Measurements from ENCODE around the gene WT1. TPM values are rescaled to one million over a fixed set of nuclear protein-coding genes. Genes with fewer than 3 reads are reported as not detected.

Gene WT1
- total and polyA plus RNA-seq, 10 of the 15 experiments (the other 5 are each of a cell fraction or from before 2014, with no cell fraction given) = 0.07 to 0.37 (median 0.08) TPM; not detected in 7

DNA sequence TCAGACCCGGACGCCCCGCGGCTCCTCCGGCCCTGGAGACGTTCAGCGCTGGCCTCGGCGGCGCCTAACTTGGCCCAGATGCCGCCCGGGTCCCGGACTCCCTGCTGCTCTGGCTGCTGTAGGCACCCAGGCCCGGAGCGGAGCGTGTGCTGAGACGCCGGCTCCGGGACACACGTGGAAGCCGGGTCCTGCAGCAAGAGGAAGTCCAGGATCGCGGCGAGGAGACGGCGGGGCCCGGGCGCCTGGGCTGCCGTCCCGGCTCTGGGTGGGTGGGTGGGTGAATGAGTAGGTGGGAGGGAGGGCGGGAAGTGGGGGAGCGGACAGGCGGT, 223 bp downstream of the WT1 start:
- Histone ChIP-seq H3K27me3 (replicated peaks in 1 of 2; ENCODE audit: control insufficient read depth in 2 of 2, insufficient read depth in 2 of 2, low read length in 1 of 2) (peaks cover 20 to 28% of the 10 kb centered on the region in 2 experiments), H3K9me3 (replicated peaks; ENCODE audit: control insufficient read depth, insufficient read depth, low read length) (no peaks in the 10 kb centered on the region; the same call in 2 of the 3 replicates), H3K79me2 (ENCODE audit: control insufficient read depth, insufficient read depth, low read length) (no peaks in the 10 kb centered on the region), H3K36me3 (ENCODE audit: control insufficient read depth in 2 of 2, insufficient read depth in 2 of 2, low read length in 1 of 2) (no peaks in the 10 kb centered on the region), H3K4me3 (no peak overlapping the region), H3K27ac (ENCODE audit: control insufficient read depth, insufficient read depth) (no peak overlapping the region), H3K4me2 (ENCODE audit: control insufficient read depth, insufficient read depth) (no peak overlapping the region), H2AFZ (ENCODE audit: control insufficient read depth, low read depth, low read length) (no peak overlapping the region), H4K20me1 (ENCODE audit: control insufficient read depth, insufficient read depth) (no peaks in the 10 kb centered on the region), H3K4me1 (ENCODE audit: control insufficient read depth, insufficient read depth, low read length) (no peaks in the 10 kb centered on the region), H3K9ac (ENCODE audit: control insufficient read depth, insufficient read depth, low read length) (no peak overlapping the region)
- POLR2A ChIA-PET = no interaction called here
- RAD21 ChIA-PET (ENCODE audit: unreplicated experiment) = no interaction called here
- BruUV-seq (replicated peaks) = no TSS peak
- DNase-seq (ENCODE audit: low read depth, low spot score) (no peak), ATAC-seq (no peak), FAIRE-seq (no peak)
- CTCF ChIA-PET = no interaction called here
- SMC1A ChIA-PET (ENCODE audit: uncharacterized antibody, unreplicated experiment) = no interaction called here
- WGBS (ENCODE audit: insufficient coverage, insufficient replicate concordance, low lambda C conversion rate, missing lambda C conversion rate) = 25% methylated on average over 21 of the region's 33 CpGs
- TF ChIP-seq SRF (IDR thresholded peaks at IDR 0.05; ENCODE audit: low read depth in 2 of 2, low read length in 2 of 2) (no peak), SUZ12 (IDR thresholded peaks at IDR 0.05; ENCODE audit: unreplicated experiment) (no peak), STAT3 (IDR thresholded peaks at IDR 0.05; ENCODE audit: low read depth, low read length) (no peak), SMAD5 (IDR thresholded peaks at IDR 0.05; ENCODE audit: low read depth) (no peak), ZSCAN29 (IDR thresholded peaks at IDR 0.05) (no peak), STAT1 (conservative IDR thresholded peaks at IDR 0.05) (no peak), ESRRA (IDR thresholded peaks at IDR 0.05; ENCODE audit: low read length) (no peak), FOXM1 (IDR thresholded peaks at IDR 0.05; ENCODE audit: low read depth, low read length) (no peak)
- TF ChIP-seq, protein P1, sequence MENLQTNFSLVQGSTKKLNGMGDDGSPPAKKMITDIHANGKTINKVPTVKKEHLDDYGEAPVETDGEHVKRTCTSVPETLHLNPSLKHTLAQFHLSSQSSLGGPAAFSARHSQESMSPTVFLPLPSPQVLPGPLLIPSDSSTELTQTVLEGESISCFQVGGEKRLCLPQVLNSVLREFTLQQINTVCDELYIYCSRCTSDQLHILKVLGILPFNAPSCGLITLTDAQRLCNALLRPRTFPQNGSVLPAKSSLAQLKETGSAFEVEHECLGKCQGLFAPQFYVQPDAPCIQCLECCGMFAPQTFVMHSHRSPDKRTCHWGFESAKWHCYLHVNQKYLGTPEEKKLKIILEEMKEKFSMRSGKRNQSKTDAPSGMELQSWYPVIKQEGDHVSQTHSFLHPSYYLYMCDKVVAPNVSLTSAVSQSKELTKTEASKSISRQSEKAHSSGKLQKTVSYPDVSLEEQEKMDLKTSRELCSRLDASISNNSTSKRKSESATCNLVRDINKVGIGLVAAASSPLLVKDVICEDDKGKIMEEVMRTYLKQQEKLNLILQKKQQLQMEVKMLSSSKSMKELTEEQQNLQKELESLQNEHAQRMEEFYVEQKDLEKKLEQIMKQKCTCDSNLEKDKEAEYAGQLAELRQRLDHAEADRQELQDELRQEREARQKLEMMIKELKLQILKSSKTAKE (IDR thresholded peaks at IDR 0.05; ENCODE audit: low read depth, poor library complexity, severe bottlenecking) = no peak
- intact Hi-C loops (cut with micrococcal nuclease; ENCODE audit: unreplicated experiment) = no loop called here
- in situ Hi-C loops (cut with MboI) = no loop called here

All from GM12878 (cell line).